MM.1S (cell line): ENCODE measurements around the gene PLA2G4A.

Experiments used
- CTCF ChIP-seq: fragments of 300-600 bp; sonication (generic); IDR thresholded peaks from 2 replicates; pipeline ENCODE4 v1.5.1; 2016; ENCODE audit warnings: antibody characterized with exemption, low read length, mixed read lengths
- EZH2 ChIP-seq: fragments of 300-600 bp; sonication (generic); optimal IDR thresholded peaks from 2 replicates; pipeline ENCODE3; 2017; ENCODE audit warnings: low read depth, mild to moderate bottlenecking, antibody characterized with exemption, low read length, mixed read lengths

- no peak for TF ChIP-seq CTCF
- no peak for TF ChIP-seq EZH2
Measured at GRCh38 chr1:186904361-186904760, 75.6 kb downstream of the PLA2G4A start.
